Trophoblast cell (in vitro differentiated cells and primary cell): ENCODE data around the gene ZNF432.

Source experiments
- DNase-seq, 2 donors: peaks; one replicate each; pipeline ENCODE4 v3.0.0-alpha.2; 2016
- H2AFZ ChIP-seq: 2 replicates; pipeline ENCODE4 v1.6.1; 2013; ENCODE audit warnings: low read length, moderate library complexity, mild to moderate bottlenecking; ENCODE audit not compliant: insufficient read depth, poor library complexity
- H2AK5ac ChIP-seq: 2 replicates; pipeline ENCODE4 v1.6.1; 2013; ENCODE audit warnings: mild to moderate bottlenecking, low read length
- H2BK120ac ChIP-seq: 2 replicates; pipeline ENCODE4 v1.6.1; 2013; ENCODE audit warnings: low read length, mild to moderate bottlenecking, moderate library complexity; ENCODE audit not compliant: insufficient read depth, poor library complexity
- H2BK12ac ChIP-seq: 2 replicates; pipeline ENCODE4 v1.6.1; 2013; ENCODE audit warnings: mild to moderate bottlenecking, low read length, moderate library complexity
- H2BK5ac ChIP-seq: 2 replicates; pipeline ENCODE4 v1.6.1; 2013; ENCODE audit warnings: low read length, low read depth, moderate library complexity, mild to moderate bottlenecking; ENCODE audit not compliant: poor library complexity
- H3K14ac ChIP-seq: 2 replicates; pipeline ENCODE4 v1.6.1; 2013; ENCODE audit warnings: mild to moderate bottlenecking, low read length
- H3K18ac ChIP-seq: 2 replicates; pipeline ENCODE4 v1.6.1; 2013; ENCODE audit warnings: mild to moderate bottlenecking, low read length
- H3K23ac ChIP-seq: 2 replicates; pipeline ENCODE4 v1.6.1; 2013; ENCODE audit warnings: low read length
- H3K27ac ChIP-seq: 2 replicates; pipeline ENCODE4 v1.5.1; 2013; ENCODE audit warnings: low read depth, mild to moderate bottlenecking, inconsistent platforms, low read length, moderate library complexity
- H3K27me3 ChIP-seq: 2 replicates; pipeline ENCODE4 v1.6.1; 2013; ENCODE audit warnings: inconsistent platforms, mild to moderate bottlenecking, low read length, moderate library complexity; ENCODE audit not compliant: insufficient read depth
- H3K36me3 ChIP-seq, 2 experiments: 1 replicate in 1 of 2; 2 replicates in 1 of 2; pipeline ENCODE4 v1.6.1; 2013; ENCODE audit warnings: low read length in 2 of 2, mild to moderate bottlenecking in 2 of 2, moderate library complexity in 1 of 2; ENCODE audit not compliant: insufficient read depth in 2 of 2, control insufficient read depth in 1 of 2
- H3K4ac ChIP-seq: 2 replicates; pipeline ENCODE4 v1.6.1; 2013; ENCODE audit warnings: low read depth, mild to moderate bottlenecking, low read length, moderate library complexity
- H3K4me1 ChIP-seq, 2 experiments: 1 replicate in 1 of 2; 2 replicates in 1 of 2; pipeline ENCODE4 v1.6.1; 2013; ENCODE audit warnings: low read length in 2 of 2, mild to moderate bottlenecking in 2 of 2, moderate library complexity in 1 of 2; ENCODE audit not compliant: insufficient read depth in 2 of 2, control insufficient read depth in 1 of 2
- H3K4me2 ChIP-seq: 2 replicates; pipeline ENCODE4 v1.6.1; 2013; ENCODE audit warnings: inconsistent platforms, mild to moderate bottlenecking, low read length, moderate library complexity
- H3K4me3 ChIP-seq: 2 replicates; pipeline ENCODE4 v1.5.1; 2013; ENCODE audit warnings: mild to moderate bottlenecking, low read depth, low read length, inconsistent platforms
- H3K79me1 ChIP-seq: one replicate; pipeline ENCODE4 v1.6.1; 2013; ENCODE audit warnings: low read length
- H3K79me2 ChIP-seq: 2 replicates; pipeline ENCODE4 v1.6.1; 2013; ENCODE audit warnings: low read length, mild to moderate bottlenecking; ENCODE audit not compliant: control insufficient read depth, insufficient read depth, poor library complexity
- H3K9ac ChIP-seq: 2 replicates; pipeline ENCODE4 v1.6.1; 2013; ENCODE audit warnings: mild to moderate bottlenecking, low read length
- H3K9me3 ChIP-seq: 2 replicates; pipeline ENCODE4 v1.6.1; 2013; ENCODE audit warnings: low read depth, mild to moderate bottlenecking, control low read depth, inconsistent platforms, low read length; ENCODE audit not compliant: insufficient read depth
- H4K12ac ChIP-seq: 2 replicates; pipeline ENCODE4 v1.6.1; 2013; ENCODE audit warnings: low read depth, mild to moderate bottlenecking, low read length, moderate library complexity
- H4K8ac ChIP-seq: 2 replicates; pipeline ENCODE4 v1.6.1; 2013; ENCODE audit warnings: low read depth, mild to moderate bottlenecking, low read length, moderate library complexity
- H4K91ac ChIP-seq: one replicate; pipeline ENCODE4 v1.6.1; 2013; ENCODE audit warnings: low read depth, mild to moderate bottlenecking, low read length, moderate library complexity
- WGBS: extraction: QIAGEN DNeasy Blood & Tissue Kit; methylation state at CpG from one replicate; pipeline ENCODE4 v1.1.7; 2013; ENCODE audit warnings: missing lambda C conversion rate; ENCODE audit not compliant: insufficient read length, insufficient coverage; ENCODE audit errors: extremely low coverage; 5-methylcytosine and 5-hydroxymethylcytosine counted together

Gene ZNF432

GRCh38 chr19:52007806-52008557 is 40.7 kb downstream of the ZNF432 start, which contains the start of gene ZNF615:
Gene ZNF615, minus strand, starts transcription at chr19:52008211. Its CDS starts 4,500 bp downstream, at chr19:52003711.
- Histone ChIP-seq H3K9ac (peak within 1 kb of the TSS; percentile 30), H2AK5ac (peak within 1 kb of the TSS; percentile 44), H2BK120ac (peak within 1 kb of the TSS; percentile 65), H2BK12ac (peak within 1 kb of the TSS; percentile 29), H2AFZ (peak within 1 kb of the TSS; percentile 86), H4K12ac (peak within 1 kb of the TSS; percentile 73), H3K27ac (no peak within 1 kb of the TSS), H3K14ac (peak within 1 kb of the TSS; percentile 55), H3K36me3 (peaks cover 6 to 7% of the 10 kb centered on the region in 2 experiments), H3K4ac (peak within 1 kb of the TSS; percentile 49), H3K23ac (no peak within 1 kb of the TSS), H3K27me3 (no peaks in the 10 kb centered on the region), H4K8ac (peak within 1 kb of the TSS; percentile 96), H3K79me2 (peaks cover 6% of the 10 kb centered on the region), H3K9me3 (no peaks in the 10 kb centered on the region), H4K91ac (peak within 1 kb of the TSS; percentile 71), H3K79me1 (peaks cover 10% of the 10 kb centered on the region), H3K18ac (peak within 1 kb of the TSS; percentile 70), H3K4me1 (peaks cover 0 to 3% of the 10 kb centered on the region in 2 experiments), H3K4me3 (peak within 1 kb of the TSS; percentile 87), H3K4me2 (peak within 1 kb of the TSS; percentile 78), H2BK5ac (peak within 1 kb of the TSS; percentile 13)
- peak; percentile 83 to 93 for DNase-seq
- no CpG with 5 or more reads among the region's 44 CpGs for WGBS

GRCh38 chr19:52007451-52007805 is 41.2 kb downstream of the ZNF432 start:
- Histone ChIP-seq H2BK120ac (no peak overlapping the region), H3K27me3 (no peaks in the 10 kb centered on the region), H2BK5ac (no peak overlapping the region), H3K27ac (no peak overlapping the region), H3K9ac (peak overlapping the region; percentile 30), H4K91ac (peak overlapping the region; percentile 70), H3K18ac (peak overlapping the region; percentile 57), H2AFZ (peak overlapping the region; percentile 86), H3K36me3 (peaks cover 2 to 3% of the 10 kb centered on the region in 2 experiments), H3K79me1 (peaks cover 10% of the 10 kb centered on the region), H4K12ac (no peak overlapping the region), H3K79me2 (peaks cover 6% of the 10 kb centered on the region), H4K8ac (peak overlapping the region; percentile 66), H3K4me1 (peaks cover 0 to 3% of the 10 kb centered on the region in 2 experiments), H3K4me2 (peak overlapping the region; percentile 78), H3K23ac (no peak overlapping the region), H3K9me3 (no peaks in the 10 kb centered on the region), H3K4me3 (peak overlapping the region; percentile 87), H2AK5ac (no peak overlapping the region), H3K14ac (peak overlapping the region; percentile 55), H2BK12ac (no peak overlapping the region), H3K4ac (no peak overlapping the region)
- WGBS = no CpG with 5 or more reads among the region's 9 CpGs
- DNase-seq = peak in 1 of 2 donors; percentile 19

GRCh38 chr19:51994048-51994644 is 54.5 kb downstream of the ZNF432 start:
- Histone ChIP-seq H3K18ac (no peak overlapping the region), H3K9ac (no peak overlapping the region), H3K27ac (no peak overlapping the region), H3K79me2 (no peaks in the 10 kb centered on the region), H3K27me3 (no peaks in the 10 kb centered on the region), H3K14ac (no peak overlapping the region), H4K8ac (no peak overlapping the region), H2BK5ac (no peak overlapping the region), H3K9me3 (peaks cover 22% of the 10 kb centered on the region), H3K4me1 (no peaks in the 10 kb centered on the region), H3K36me3 (peaks cover 9 to 30% of the 10 kb centered on the region in 2 experiments), H2AK5ac (no peak overlapping the region), H3K79me1 (no peaks in the 10 kb centered on the region), H3K4me2 (no peak overlapping the region), H3K23ac (no peak overlapping the region), H3K4me3 (no peak overlapping the region), H2BK12ac (no peak overlapping the region), H4K91ac (no peak overlapping the region), H4K12ac (no peak overlapping the region), H2AFZ (no peak overlapping the region), H3K4ac (no peak overlapping the region), H2BK120ac (no peak overlapping the region)
- WGBS = no CpG with 5 or more reads among the region's 2 CpGs
- no peak for DNase-seq

- Histone ChIP-seq H3K4me1 (no peaks in the 10 kb centered on the region), H3K79me2 (no peaks in the 10 kb centered on the region), H2AFZ (no peak overlapping the region), H3K27me3 (no peaks in the 10 kb centered on the region), H4K12ac (no peak overlapping the region), H3K9ac (no peak overlapping the region), H3K79me1 (no peaks in the 10 kb centered on the region), H3K36me3 (peaks cover 5 to 27% of the 10 kb centered on the region in 2 experiments), H3K23ac (no peak overlapping the region), H3K14ac (no peak overlapping the region), H2BK12ac (no peak overlapping the region), H4K8ac (no peak overlapping the region), H3K4ac (no peak overlapping the region), H3K4me2 (no peak overlapping the region), H2BK120ac (no peak overlapping the region), H2AK5ac (no peak overlapping the region), H4K91ac (no peak overlapping the region), H3K4me3 (no peak overlapping the region), H3K18ac (no peak overlapping the region), H3K9me3 (peaks cover 22% of the 10 kb centered on the region), H2BK5ac (no peak overlapping the region), H3K27ac (no peak overlapping the region)
- no CpG with 5 or more reads among the region's 10 CpGs for WGBS
- no peak for DNase-seq
Measured at GRCh38 chr19:51993422-51993821, 55.2 kb downstream of the ZNF432 start.
